NCI-H2107 (cell line): ENCODE results near the gene DNASE2B.

ENCODE experiments used
- DNase-seq: peaks from one replicate; lab custom pipeline; 2025; lab: John Stamatoyannopoulos, UW

DNASE2B gene

DNA sequence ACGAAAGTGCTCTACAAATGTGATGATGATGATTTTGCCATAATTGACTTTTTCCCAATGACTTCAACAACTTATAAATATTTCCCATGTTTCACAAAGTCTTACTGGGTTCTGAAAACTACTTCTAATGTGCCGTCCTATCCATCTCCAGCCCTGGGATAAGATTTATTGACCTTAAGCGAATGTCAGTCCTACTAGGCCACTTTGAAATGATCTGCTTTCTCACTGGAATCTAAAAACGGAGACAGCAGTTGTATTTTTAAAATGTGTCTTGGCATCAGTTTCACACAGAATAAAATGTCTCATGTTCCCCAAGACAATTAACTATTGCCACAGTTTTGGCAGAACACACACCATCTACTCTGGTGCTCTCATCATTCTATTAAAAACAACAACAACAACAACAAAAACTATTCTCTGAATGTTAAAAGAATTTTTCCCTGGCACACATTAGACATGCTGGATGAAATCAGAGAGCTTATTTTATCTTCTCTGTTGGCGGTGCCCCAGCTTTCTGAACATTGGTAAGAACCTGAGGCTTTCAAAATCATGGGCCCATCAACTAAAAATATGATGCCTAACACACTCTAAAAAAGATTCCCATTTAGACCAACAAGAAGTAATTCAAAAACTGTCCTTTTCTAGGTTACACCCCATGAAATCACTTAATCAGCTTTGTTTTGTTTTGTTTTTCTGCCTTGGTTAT lies 23.1 kb upstream of the DNASE2B start:
- no peak for DNase-seq

GRCh38 chr1:84376000-84376910 lies 22.0 kb upstream of the DNASE2B start:
- no peak for DNase-seq

- no peak for DNase-seq
Observed at GRCh38 chr1:84377480-84378095, 20.7 kb upstream of the DNASE2B start.

DNA sequence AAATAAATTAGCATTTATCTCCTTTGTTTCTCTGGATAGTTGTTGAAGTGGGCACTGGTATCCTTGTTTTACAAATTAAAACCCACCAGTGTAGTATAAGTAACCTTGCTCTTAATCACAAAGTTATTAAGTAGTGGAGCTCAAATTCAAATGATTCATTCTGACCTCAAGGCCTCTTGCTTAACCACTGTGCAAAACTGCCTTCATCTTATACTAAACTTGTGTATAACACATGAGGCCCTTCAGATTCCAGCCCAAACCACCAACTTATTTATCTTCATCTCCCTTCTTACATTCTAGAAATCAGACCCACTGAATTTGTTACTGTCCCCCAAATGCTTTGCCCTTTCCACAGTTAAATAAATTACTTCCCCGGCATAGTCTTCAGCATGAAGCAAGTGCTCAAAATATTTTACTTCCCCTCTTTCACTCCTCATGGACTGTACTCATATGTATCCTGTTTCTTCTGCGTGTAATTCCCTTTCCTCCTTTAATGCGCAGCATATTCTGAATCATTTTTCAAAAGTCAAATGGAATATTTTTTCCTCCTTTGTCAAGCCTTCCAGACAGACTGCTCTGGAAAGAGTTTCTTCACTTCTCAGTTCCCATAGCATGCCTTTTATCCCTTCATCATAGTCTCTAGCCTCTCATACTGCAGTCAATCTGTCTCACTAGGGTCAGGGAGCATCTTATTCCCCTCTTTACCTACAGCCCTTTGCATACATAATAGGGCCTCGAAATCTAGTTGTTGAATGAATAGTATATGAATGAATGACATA lies 19.0 kb upstream of the DNASE2B start:
- DNase-seq = no peak

DNA sequence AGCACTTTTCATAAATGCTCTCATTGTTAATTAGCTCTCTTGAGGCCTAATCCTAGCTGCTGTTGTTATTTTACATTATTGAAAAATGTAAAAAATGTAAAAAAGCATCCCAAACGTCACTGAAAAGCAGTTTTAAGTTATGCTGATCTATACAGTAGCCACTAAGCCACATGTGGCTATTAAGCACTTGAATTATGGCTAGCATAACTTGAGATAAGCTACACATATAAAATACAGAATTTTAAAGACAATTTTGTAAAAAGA lies 18.4 kb upstream of the DNASE2B start:
- DNase-seq = no peak

GRCh38 chr1:84382127-84382526 lies 16.2 kb upstream of the DNASE2B start:
- DNase-seq = no peak

GRCh38 chr1:84385347-84385746 lies 12.9 kb upstream of the DNASE2B start:
- DNase-seq = no peak

DNA sequence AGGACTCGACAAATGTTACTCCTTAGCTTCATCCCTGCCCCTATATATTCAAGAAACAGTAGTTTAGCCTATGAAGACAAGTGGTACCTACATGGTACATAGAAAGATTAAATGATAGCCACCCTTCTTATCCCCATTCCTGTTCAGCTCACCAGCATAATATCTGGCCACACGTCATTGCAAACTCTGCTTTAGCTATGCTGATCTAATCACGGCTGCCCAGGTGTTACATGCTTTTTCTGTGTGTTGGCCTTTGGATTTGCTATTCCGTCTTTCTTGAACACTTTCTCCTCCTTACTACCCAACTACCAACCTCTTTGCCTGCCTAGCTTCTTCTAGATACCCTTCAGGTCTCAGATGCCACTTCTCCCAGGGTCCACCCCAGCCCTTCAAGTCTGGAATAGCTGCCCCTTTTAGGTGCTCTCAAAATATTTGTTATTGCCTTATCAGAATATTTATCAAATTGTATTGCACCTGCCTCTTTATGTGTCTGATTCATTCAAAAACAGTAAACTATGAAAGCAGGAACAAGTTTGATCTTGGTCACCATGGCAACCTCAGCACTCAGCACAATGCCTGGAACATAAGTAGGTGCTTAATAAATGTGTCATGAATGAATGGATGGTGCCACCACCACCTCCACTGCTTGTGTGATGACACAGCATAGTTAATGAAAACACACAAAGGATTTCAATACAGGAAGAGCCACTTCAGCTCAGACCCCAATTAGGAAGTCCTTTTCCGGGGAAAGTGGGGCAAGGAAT lies 11.4 kb upstream of the DNASE2B start:
- no peak for DNase-seq

DNA sequence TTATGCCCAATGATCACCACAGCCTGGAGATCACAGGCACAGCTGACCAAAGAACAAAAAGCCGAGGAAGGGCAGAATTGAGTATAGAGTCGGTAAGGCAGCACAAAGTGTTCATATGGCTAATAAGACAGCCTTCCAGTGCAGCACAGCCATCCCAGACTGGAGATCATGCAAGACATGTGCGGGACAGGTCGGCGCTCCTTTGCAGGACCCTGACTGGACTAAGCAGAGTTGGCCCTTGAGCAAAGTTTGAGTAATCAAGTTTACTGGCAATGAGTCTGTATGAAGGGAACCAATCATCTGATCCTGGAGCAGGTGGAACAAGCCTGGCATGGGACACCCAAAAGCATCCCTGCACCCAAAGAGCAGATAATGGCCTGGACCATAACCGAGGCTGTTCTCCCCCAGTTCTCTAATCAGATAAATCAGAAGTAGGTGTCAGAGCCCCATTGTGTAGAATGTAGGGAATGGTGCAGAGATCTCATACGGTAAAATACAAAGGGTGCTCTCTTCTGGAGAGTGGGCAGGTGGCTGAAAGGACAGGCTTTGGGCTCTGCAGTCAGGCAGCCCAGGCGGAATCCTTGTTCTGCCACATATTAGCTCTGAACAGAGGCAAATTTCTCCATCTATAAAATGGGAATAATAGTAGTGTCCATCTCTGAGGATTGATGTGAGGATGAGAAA lies 10.7 kb upstream of the DNASE2B start:
- no peak for DNase-seq

- DNase-seq = no peak
Observed at GRCh38 chr1:84390226-84390625, 8.1 kb upstream of the DNASE2B start.

DNA sequence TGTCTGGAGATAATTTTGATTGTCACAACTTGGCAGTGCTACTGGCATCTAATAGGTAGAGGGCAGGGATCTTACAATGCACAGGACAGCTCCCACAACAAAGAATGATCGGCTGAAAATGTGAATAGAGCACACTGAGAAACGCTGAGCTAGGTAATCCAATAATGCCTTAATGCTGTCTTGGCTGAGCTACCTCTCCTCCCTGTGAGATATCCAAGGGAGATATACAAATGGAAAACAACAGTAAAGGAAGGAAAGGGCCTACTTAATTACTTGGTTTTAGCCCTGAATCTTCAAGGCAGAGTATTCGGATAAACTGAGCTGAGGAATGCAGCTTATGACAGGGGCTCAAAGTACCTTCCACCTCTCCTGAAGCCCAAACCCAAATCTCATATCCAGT lies 2.9 kb downstream of the DNASE2B start:
- no peak for DNase-seq

GRCh38 chr1:84402060-84402459 lies 3.8 kb downstream of the DNASE2B start:
- no peak for DNase-seq

DNA sequence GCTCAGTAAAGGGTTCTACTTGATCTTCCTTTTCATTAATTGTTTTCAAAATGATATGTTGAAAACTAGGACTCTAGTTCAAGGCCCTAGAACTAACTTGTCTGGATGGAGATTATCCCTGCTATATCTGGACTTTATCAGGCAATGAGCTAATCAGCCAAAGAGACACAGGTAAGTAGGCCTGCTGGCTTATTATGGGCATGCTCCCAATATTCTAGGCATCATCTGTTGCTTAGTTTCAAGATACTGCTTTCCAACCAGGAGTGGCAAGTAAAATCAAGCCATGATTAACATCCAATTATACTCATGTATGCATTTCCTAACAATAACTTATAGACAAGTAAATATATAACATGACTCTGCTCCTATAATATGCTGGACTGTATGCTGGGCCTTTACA lies 4.2 kb downstream of the DNASE2B start:
- DNase-seq = no peak

- no peak for DNase-seq
Observed at GRCh38 chr1:84403347-84403746, 5.1 kb downstream of the DNASE2B start.

DNA sequence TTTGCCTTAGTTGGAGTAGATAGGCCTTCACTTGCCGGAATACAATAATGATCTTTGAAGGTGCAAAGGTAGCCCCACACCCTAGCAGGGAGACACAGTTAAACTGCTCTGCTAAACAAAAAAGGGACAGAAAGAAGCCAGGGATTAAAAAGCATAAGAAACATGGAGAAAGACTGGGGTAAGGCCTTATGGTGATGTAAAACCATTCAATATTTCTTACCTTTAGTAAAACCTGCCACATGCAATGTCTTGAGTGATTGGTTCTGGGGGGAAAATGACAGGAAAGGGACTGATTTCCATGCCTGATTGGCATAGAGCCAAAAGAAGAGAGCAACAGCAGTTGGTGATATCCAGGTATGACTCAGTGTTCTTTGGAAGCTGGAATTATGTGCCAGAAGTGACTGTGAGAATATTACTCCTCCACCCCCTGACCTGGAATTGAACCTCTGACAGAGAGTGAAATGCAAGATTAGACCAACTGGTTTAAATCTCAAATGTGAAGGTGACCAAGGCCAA lies 8.1 kb downstream of the DNASE2B start:
- no peak for DNase-seq

DNA sequence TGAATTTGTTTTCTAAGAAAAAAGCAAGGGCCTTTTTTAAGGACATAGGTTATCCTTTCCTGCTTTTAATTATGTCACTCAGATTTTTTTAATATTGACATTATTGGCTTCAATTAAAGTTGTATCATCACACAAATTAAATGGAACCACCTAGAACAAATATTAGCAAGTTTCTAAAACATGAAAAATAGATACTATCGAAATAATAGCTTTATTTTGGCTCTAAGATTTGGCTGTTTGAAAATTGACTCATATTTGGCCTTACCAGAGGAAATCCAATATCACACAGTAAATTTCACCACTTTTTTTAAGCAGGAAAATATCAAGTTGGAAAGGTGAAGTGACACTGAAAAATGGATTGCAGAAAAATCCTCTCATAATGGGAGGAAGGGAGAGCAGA lies 9.2 kb downstream of the DNASE2B start:
- no peak for DNase-seq

- DNase-seq = no peak
Observed at GRCh38 chr1:84407958-84408422, 9.7 kb downstream of the DNASE2B start.

GRCh38 chr1:84409888-84410287 lies 11.6 kb downstream of the DNASE2B start:
- no peak for DNase-seq

- no peak for DNase-seq
Observed at GRCh38 chr1:84410328-84411095, 12.2 kb downstream of the DNASE2B start.
